ENCODE results near the gene ELL.

The ELL gene

GRCh38 chr19:18443406-18443805, 78.5 kb downstream of the ELL start:
- POLR2A ChIA-PET (ENCODE audit: low non-redundant PET): no interaction called here
- TF ChIP-seq CTCF (conservative IDR thresholded peaks at IDR 0.05; ENCODE audit: low read depth): no peak
- peak overlapping the region; percentile 45 for H3K27ac ChIP-seq
- CTCF ChIA-PET: no interaction called here
- no peak for DNase-seq (ENCODE audit: low spot score)

- ChIA-PET POLR2A (ENCODE audit: low non-redundant PET) (no interaction called here), CTCF (interaction anchor here (0.6 to 0.9 kb wide), 2 partner anchors 19 to 319 kb away, joined by 3 read pairs; no protein-coding TSS in a partner anchor)
- H3K27ac ChIP-seq: peak overlapping the region; percentile 45
- TF ChIP-seq CTCF (conservative IDR thresholded peaks at IDR 0.05; ENCODE audit: low read depth): no peak
- no peak for DNase-seq (ENCODE audit: low spot score)
Measured at GRCh38 chr19:18442941-18443340, 78.9 kb downstream of the ELL start.

DNA sequence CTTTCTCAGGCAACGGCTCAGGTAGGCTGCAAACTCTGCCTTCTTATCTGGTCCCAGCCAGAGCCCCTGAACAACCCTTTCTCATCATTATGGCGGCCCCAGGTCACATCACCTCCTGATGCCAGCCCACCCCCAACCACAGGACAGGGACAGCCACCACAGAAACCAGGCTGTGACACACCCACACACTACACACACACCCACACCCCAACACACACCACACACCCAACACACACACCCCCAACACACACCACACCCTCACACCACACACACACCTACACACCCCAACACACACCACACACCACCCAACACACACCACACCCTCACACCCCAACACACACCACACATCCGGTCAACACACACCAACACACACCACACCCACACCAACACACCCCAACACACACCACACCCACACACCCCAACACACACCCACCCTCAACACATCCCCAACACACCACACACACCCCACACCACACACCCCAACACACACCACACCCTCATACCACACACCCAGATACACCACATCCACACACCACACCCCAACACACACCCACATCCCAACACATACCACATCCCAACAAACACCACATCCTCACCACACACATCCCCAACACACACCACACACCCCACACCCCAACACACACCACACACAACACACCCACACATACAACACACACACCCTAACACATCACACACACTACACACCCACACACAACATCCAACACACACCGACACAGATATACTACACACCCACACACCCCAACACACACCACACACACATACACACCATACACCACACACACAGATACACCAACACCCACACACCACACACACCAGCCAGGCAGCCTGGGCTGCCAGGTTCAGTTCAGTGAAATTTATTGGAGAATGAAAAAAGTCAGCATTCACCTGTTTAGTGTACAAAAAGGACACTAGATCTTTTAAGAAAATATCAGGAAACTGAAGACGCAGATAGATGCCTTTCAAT, 79.8 kb downstream of the ELL start:
- POLR2A ChIA-PET (ENCODE audit: low non-redundant PET): no interaction called here
- DNase-seq (ENCODE audit: low spot score): no peak
- no peak for TF ChIP-seq CTCF (conservative IDR thresholded peaks at IDR 0.05; ENCODE audit: low read depth)
- peak overlapping the region; percentile 94 for H3K27ac ChIP-seq
- CTCF ChIA-PET: interaction anchor here (0.6 to 0.9 kb wide), 2 partner anchors 19 to 320 kb away, joined by 3 read pairs; no protein-coding TSS in a partner anchor

DNA sequence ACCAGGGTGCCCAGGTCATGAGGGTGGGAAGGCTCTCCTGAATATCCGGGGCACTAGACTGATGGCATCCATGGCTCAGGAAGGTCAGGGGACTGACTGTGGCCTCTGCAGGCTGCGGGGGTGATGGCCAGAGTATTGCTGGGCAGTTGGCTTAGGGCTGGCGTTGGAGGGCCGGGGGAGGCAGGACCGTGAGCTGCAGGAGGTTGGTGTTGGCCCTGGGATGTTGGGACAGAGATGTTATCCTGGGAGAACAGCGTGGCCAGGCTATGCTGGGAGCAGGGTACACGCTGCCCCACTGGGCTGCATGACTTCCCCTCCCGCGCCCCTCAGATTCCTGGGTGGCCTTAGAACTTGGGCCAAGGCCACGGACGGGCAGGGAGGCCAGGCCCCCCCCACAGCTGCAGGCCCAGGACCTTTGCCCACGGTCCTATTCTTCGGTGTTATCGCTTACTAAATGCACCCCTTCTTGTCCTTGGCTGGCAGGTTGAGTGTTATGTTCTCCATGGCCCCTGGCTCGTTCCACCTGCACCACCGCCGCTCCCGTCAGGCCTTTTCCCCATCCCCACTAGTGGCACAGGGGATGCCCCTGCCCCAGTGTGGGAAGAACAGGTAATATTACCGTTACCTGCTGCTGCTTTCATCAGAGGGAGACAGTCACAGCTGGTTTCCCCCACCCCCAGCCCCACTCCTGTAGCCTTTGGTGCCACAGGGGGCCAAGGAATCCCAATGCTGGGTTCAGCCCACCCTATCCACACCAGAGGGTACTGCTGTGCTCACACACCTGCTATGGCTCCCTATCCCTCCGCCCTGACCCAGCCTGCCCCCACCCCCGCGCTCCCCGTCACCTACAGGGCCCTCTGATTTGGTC, 80.7 kb downstream of the ELL start:
- CTCF ChIA-PET: interaction anchor here (2.9 kb wide), 1 partner anchor 9 kb away, joined by 16 read pairs; no protein-coding TSS in a partner anchor
- no peak for TF ChIP-seq CTCF (conservative IDR thresholded peaks at IDR 0.05; ENCODE audit: low read depth)
- peak overlapping the region; percentile 94 for H3K27ac ChIP-seq
- POLR2A ChIA-PET (ENCODE audit: low non-redundant PET): no interaction called here
- no peak for DNase-seq (ENCODE audit: low spot score)

GRCh38 chr19:18440415-18440877, 81.4 kb downstream of the ELL start:
- TF ChIP-seq CTCF (conservative IDR thresholded peaks at IDR 0.05; ENCODE audit: low read depth): no peak; the same call in 1 of the 2 replicates
- H3K27ac ChIP-seq: peak overlapping the region; percentile 94
- no peak for DNase-seq (ENCODE audit: low spot score)
- ChIA-PET POLR2A (ENCODE audit: low non-redundant PET) (no interaction called here), CTCF (interaction anchor here (0.6 to 2.9 kb wide), 3 partner anchors 10 to 106 kb away, joined by 3 to 16 read pairs (median 3); no protein-coding TSS in a partner anchor)

DNA sequence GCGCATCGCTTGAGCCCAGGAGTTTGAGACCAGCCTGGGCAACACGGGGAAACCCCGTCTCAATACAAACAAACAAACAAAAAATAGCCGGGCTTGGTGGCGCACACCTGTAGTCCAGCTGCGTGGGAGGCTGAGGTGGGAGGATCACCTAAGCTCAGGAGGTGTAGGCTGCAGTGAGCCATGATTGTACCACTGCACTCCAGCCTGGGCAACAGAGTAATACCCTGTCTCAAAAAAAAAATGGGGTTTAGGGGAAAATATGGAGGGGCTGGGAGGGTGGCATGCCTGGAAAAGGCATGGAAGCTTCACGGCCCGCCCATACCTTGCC, 82.0 kb downstream of the ELL start:
- CTCF ChIA-PET: interaction anchor here (0.5 to 2.9 kb wide), 5 partner anchors 11 to 150 kb away, joined by 3 to 16 read pairs (median 3); no protein-coding TSS in a partner anchor
- no peak for TF ChIP-seq CTCF (conservative IDR thresholded peaks at IDR 0.05; ENCODE audit: low read depth)
- H3K27ac ChIP-seq: peak overlapping the region; percentile 94
- no peak for DNase-seq (ENCODE audit: low spot score)
- POLR2A ChIA-PET (ENCODE audit: low non-redundant PET): no interaction called here

Measured in RWPE1 (cell line).